ENCODE results near the gene LIN9. TPM values are rescaled to one million over a fixed set of nuclear protein-coding genes. Genes with fewer than 3 reads are reported as not detected.
A peak's percentile ranks its signal among the peaks of the same experiment; 100 is the strongest.

LIN9 gene
- total RNA-seq, 1 donor from 2014 or later = 3.2 TPM

DNA sequence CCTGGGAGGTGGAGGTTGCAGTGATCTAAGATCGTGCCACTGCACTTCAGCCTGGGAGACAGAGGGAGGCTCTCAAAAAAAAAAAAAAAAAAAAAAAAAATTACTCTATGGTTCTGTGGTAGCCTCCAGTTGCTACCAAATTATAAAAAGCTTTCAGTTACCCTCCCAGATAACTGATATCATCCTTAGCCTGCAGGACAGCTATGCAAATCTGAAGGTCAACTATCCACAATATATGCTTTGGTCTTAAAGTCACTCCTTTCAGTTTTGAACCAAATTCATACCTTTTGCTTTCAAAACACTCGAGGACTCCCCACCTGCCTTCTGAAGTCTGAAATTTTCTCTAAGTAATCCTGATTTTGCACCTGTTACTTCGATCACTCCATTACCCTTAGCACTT lies 82.4 kb downstream of the LIN9 start:
- H3K36me3 ChIP-seq (ENCODE audit: control insufficient read depth, insufficient read depth, low read length) = no peaks in the 10 kb centered on the region
- TF ChIP-seq, protein P1, sequence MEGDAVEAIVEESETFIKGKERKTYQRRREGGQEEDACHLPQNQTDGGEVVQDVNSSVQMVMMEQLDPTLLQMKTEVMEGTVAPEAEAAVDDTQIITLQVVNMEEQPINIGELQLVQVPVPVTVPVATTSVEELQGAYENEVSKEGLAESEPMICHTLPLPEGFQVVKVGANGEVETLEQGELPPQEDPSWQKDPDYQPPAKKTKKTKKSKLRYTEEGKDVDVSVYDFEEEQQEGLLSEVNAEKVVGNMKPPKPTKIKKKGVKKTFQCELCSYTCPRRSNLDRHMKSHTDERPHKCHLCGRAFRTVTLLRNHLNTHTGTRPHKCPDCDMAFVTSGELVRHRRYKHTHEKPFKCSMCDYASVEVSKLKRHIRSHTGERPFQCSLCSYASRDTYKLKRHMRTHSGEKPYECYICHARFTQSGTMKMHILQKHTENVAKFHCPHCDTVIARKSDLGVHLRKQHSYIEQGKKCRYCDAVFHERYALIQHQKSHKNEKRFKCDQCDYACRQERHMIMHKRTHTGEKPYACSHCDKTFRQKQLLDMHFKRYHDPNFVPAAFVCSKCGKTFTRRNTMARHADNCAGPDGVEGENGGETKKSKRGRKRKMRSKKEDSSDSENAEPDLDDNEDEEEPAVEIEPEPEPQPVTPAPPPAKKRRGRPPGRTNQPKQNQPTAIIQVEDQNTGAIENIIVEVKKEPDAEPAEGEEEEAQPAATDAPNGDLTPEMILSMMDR (IDR thresholded peaks at IDR 0.05; ENCODE audit: insufficient read depth, low read length, severe bottlenecking) = no peak
- peaks cover 2% of the 10 kb centered on the region for H3K27me3 ChIP-seq (ENCODE audit: control insufficient read depth, insufficient read depth, low read length)
- DNase-seq (ENCODE audit: low read depth) (no peak), FAIRE-seq (no peak)
- H3K4me3 ChIP-seq (ENCODE audit: low read depth, low read length) = no peak overlapping the region

DNA sequence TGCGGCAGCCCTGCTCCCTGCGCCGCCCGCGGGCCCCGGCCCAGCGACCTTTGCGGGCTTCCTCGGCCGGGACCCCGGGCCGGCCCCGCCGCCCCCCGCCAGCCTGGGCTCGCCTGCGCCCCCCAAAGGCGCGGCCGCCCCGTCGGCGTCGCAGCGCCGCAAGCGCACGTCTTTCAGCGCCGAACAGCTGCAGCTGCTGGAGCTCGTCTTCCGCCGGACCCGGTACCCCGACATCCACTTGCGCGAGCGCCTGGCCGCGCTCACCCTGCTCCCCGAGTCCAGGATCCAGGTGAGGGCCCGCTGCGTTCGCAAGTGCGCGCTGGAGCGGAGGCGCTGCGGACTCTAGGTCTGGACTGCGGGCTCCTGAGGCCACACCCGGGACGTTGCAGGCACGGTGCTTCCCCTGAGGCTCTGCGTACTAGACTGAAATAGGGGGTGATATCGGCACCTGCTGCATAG lies 85.1 kb downstream of the LIN9 start:
- H3K36me3 ChIP-seq (ENCODE audit: control insufficient read depth, insufficient read depth, low read length) = no peaks in the 10 kb centered on the region
- FAIRE-seq (no peak), DNase-seq (ENCODE audit: low read depth) (no peak)
- peaks cover 2% of the 10 kb centered on the region for H3K27me3 ChIP-seq (ENCODE audit: control insufficient read depth, insufficient read depth, low read length)
- H3K4me3 ChIP-seq (ENCODE audit: low read depth, low read length) = peak overlapping the region; percentile 34
- TF ChIP-seq, protein P1 (IDR thresholded peaks at IDR 0.05; ENCODE audit: insufficient read depth, low read length, severe bottlenecking) = no peak

DNA sequence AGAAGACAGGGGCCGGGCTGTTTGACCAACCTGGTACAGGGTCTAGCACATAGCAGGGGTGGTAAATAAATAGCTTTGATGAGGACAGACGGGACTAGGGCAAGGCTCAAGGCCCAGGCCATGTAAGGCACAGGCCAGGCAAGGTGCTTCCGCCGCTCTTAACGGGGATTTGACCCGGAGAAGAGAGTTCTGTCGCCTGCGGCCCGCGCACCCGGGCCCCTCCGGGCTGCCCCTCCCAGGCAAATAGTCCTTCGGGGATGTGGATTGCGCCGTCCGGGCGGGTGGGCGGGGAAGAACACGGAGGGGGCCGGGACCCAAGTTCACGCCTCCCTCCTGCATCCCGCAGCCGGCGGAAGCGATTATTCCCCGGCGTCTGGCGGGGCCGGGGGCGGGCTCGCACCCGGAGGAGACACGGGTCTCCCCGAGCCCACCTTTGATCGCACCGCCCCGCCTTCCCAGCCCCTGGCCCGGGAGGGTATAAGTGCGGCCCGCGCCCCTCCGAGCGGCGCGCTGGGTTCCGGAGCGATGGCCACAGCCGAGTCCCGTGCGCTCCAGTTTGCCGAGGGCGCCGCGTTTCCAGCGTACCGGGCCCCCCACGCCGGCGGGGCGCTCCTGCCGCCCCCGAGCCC lies 85.7 kb downstream of the LIN9 start, which contains the start of gene MIXL1:
MIXL1 (plus strand) TSS at position 508 of the 629 bp plus-strand sequence; CDS start at position 526, 18 bp downstream.
- TF ChIP-seq, protein P1 (IDR thresholded peaks at IDR 0.05; ENCODE audit: insufficient read depth, low read length, severe bottlenecking) = no peak
- H3K36me3 ChIP-seq (ENCODE audit: control insufficient read depth, insufficient read depth, low read length) = no peaks in the 10 kb centered on the region
- H3K4me3 ChIP-seq (ENCODE audit: low read depth, low read length) = peak within 1 kb of the TSS; percentile 34
- peaks cover 2% of the 10 kb centered on the region for H3K27me3 ChIP-seq (ENCODE audit: control insufficient read depth, insufficient read depth, low read length)
- FAIRE-seq (no peak), DNase-seq (ENCODE audit: low read depth) (no peak)

DNA sequence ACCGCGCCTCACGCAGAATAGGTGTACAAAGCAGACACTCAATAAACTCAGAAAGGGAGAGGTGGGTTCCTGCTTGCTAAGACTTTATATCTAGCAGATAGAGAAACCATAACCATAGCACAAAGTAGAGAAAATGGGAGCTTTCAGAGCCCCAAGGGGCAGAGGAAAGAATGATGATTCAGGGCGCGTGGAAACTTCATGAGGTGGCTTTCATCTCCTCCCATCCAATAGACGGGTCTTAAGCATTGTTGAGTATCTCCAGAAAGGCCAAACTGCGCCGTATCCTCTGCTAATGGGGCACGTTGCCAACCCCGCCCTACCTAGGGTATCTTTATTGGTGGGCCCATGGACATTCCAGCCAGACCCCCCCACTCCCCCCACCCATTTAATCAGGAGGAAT lies 86.3 kb downstream of the LIN9 start:
- DNase-seq (ENCODE audit: low read depth) (no peak), FAIRE-seq (no peak)
- H3K4me3 ChIP-seq (ENCODE audit: low read depth, low read length) = no peak overlapping the region
- TF ChIP-seq, protein P1 (IDR thresholded peaks at IDR 0.05; ENCODE audit: insufficient read depth, low read length, severe bottlenecking) = no peak
- no peaks in the 10 kb centered on the region for H3K36me3 ChIP-seq (ENCODE audit: control insufficient read depth, insufficient read depth, low read length)
- H3K27me3 ChIP-seq (ENCODE audit: control insufficient read depth, insufficient read depth, low read length) = peaks cover 2% of the 10 kb centered on the region

DNA sequence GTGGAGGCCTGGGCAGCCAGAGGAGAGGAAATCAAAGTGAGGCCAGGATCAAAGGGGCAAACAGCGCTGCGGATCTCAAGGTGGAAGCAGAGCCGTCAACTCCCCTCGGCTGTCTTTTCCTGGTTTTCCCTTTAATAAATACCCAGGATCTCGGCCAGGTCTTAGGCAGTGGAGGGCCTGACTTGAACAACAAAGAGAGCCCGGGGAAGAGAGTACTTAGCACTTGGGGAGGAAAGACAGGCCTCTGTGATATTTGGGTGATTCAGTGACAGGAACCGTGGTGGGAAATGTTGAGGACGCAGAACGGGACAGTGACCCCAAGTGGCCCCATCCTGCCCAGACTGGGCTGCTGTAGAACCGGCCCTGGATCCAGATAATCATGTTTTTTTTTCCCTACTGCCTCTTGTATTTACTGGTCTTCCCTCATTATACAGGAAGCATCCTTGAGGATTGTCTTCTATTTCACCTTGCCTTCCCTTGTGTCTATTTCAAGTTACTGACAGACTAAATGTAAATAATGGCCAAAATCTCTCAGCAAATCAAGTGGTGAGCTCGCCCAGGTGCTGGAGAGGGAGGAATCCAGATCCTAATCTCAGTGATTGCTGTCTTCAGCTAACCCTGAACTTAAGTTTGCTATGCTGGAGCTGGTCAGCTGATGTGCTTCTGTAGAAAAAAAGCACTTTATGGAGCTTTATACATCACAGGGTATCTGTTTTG lies 88.3 kb downstream of the LIN9 start:
- H3K4me3 ChIP-seq (ENCODE audit: low read depth, low read length) = no peak overlapping the region
- DNase-seq (ENCODE audit: low read depth) (no peak), FAIRE-seq (no peak)
- TF ChIP-seq, protein P1 (IDR thresholded peaks at IDR 0.05; ENCODE audit: insufficient read depth, low read length, severe bottlenecking) = no peak
- H3K36me3 ChIP-seq (ENCODE audit: control insufficient read depth, insufficient read depth, low read length) = no peaks in the 10 kb centered on the region
- peaks cover 2% of the 10 kb centered on the region for H3K27me3 ChIP-seq (ENCODE audit: control insufficient read depth, insufficient read depth, low read length)

Data from bronchial epithelial cell (primary cell).